OCI-LY7 (cell line): ENCODE results near the gene TEKT4. TPM values are rescaled to one million over a fixed set of nuclear protein-coding genes. Genes with fewer than 3 reads are reported as not detected.

Experiments
- BruUV-seq: library from RNA; stranded (reverse); fragments of 400-500 nt; replicated peaks from 2 replicates; lab custom pipeline; 2021; lab: Mats Ljungman, UMichigan
- CTCF ChIA-PET: fragments of 300-600 bp; sonication (Branson Sonifier 250); formaldehyde crosslinking; loops from one replicate; lab custom pipeline; 2022; ENCODE audit warnings: antibody characterized with exemption; ENCODE audit not compliant: unreplicated experiment; lab: Charles Lee
- POLR2A ChIA-PET: fragments of 300-600 bp; sonication (Branson Sonifier 250); formaldehyde crosslinking; loops from one replicate; lab custom pipeline; 2022; ENCODE audit warnings: antibody characterized with exemption; lab: Charles Lee
- DNase-seq: peaks from one replicate; pipeline ENCODE4 v3.0.0-alpha.2; 2015; ENCODE audit warnings: low spot score
- H2AFZ ChIP-seq: fragments of 200-600 bp; sonication (generic), shearing (Covaris generic); 2 replicates; pipeline ENCODE4 v1.6.1; 2014; ENCODE audit warnings: mild to moderate bottlenecking, antibody characterized with exemption, low read length, moderate library complexity
- H3K27ac ChIP-seq: fragments of 200-600 bp; sonication (generic); 2 replicates; pipeline ENCODE4 v1.5.1; 2014; ENCODE audit warnings: mixed run types, low read depth, mild to moderate bottlenecking, moderate library complexity, low read length, inconsistent platforms; ENCODE audit not compliant: poor library complexity, severe bottlenecking
- H3K36me3 ChIP-seq: fragments of 200-600 bp; sonication (generic); 2 replicates; pipeline ENCODE4 v1.6.1; 2014; ENCODE audit warnings: mild to moderate bottlenecking, antibody characterized with exemption, low read length, moderate library complexity, mixed read lengths; ENCODE audit not compliant: insufficient read depth
- H3K4me1 ChIP-seq: fragments of 200-600 bp; sonication (generic); 2 replicates; pipeline ENCODE4 v1.5.1; 2014; ENCODE audit warnings: mild to moderate bottlenecking, low read length; ENCODE audit not compliant: insufficient read depth, poor library complexity, severe bottlenecking
- H3K4me2 ChIP-seq: fragments of 200-600 bp; sonication (generic); 2 replicates; pipeline ENCODE4 v1.6.1; 2014; ENCODE audit warnings: mild to moderate bottlenecking, low read length
- H3K4me3 ChIP-seq: fragments of 200-600 bp; sonication (generic); 2 replicates; pipeline ENCODE4 v1.5.1; 2014; ENCODE audit warnings: mild to moderate bottlenecking, low read depth, low read length; ENCODE audit not compliant: poor library complexity, severe bottlenecking
- H3K79me2 ChIP-seq: fragments of 200-600 bp; sonication (generic); 2 replicates; pipeline ENCODE4 v1.6.1; 2016; ENCODE audit warnings: low read depth, mild to moderate bottlenecking, low read length, moderate library complexity, mixed read lengths; ENCODE audit not compliant: insufficient read depth
- H3K9me2 ChIP-seq: fragments of 200-600 bp; sonication (generic); 2 replicates; pipeline ENCODE4 v1.6.1; 2016; ENCODE audit warnings: mild to moderate bottlenecking, low read length, mixed read lengths; ENCODE audit not compliant: insufficient read depth
- H3K9me3 ChIP-seq: fragments of 200-600 bp; sonication (generic); 2 replicates; pipeline ENCODE4 v1.6.1; 2014; ENCODE audit warnings: mild to moderate bottlenecking, mixed run types, low read length, mixed read lengths
- H4K20me1 ChIP-seq: fragments of 200-600 bp; sonication (generic); 2 replicates; pipeline ENCODE4 v1.6.1; 2014; ENCODE audit warnings: mild to moderate bottlenecking, antibody characterized with exemption, low read length, moderate library complexity, mixed read lengths; ENCODE audit not compliant: insufficient read depth
- CTCF ChIP-seq: fragments of 200-600 bp; sonication (generic); conservative IDR thresholded peaks from 2 replicates; pipeline ENCODE4 v1.5.1; 2014; ENCODE audit warnings: mild to moderate bottlenecking, antibody characterized with exemption, low read length, moderate library complexity, mixed read lengths
- EZH2phosphoT487 ChIP-seq: fragments of 200-600 bp; sonication (generic); IDR thresholded peaks from 2 replicates; pipeline ENCODE4 v1.6.1; 2018; ENCODE audit warnings: low read depth, borderline replicate concordance, mild to moderate bottlenecking, mixed run types, antibody characterized with exemption, low read length, moderate library complexity, mixed read lengths
- intact Hi-C: fragments of 100-400 bp; cut with micrococcal nuclease; formaldehyde crosslinking; loops from one replicate; pipeline ENCODE4 v1.10.0; 2022; ENCODE audit not compliant: unreplicated experiment
- total RNA-seq, 2 experiments: library from RNA; depleted of rRNA in 1 of 2; stranded (reverse); fragments of >200 nt in 1 of 2; shearing (Covaris generic) in 1 of 2; gene quantifications; 2 replicates each; pipeline ENCODE4 v1.2.3, GENCODE V29; 2014 to 2022

TEKT4 gene
- total RNA-seq, 2 experiments from 2014 or later, result not detected

GRCh38 chr2:94873362-94874276 is 2.4 kb downstream of the TEKT4 start:
- H3K27ac ChIP-seq, result no peak overlapping the region
- no peaks in the 10 kb centered on the region for H3K79me2 ChIP-seq
- POLR2A ChIA-PET, result no interaction called here
- H3K4me3 ChIP-seq, result no peak overlapping the region
- CTCF ChIA-PET, result interaction anchor here (0.6 kb wide), 1 partner anchor 80 kb away, joined by 3 read pairs; no protein-coding TSS in a partner anchor
- no peak overlapping the region for H2AFZ ChIP-seq
- H3K36me3 ChIP-seq, result no peaks in the 10 kb centered on the region
- no peaks in the 10 kb centered on the region for H3K4me1 ChIP-seq
- no TSS peak for BruUV-seq
- no peak overlapping the region for H3K4me2 ChIP-seq
- DNase-seq, result no peak
- H4K20me1 ChIP-seq, result no peaks in the 10 kb centered on the region
- intact Hi-C loops, result loop anchor here (2.0 kb wide), 1 partner anchor 83 kb away; no protein-coding TSS in a partner anchor
- TF ChIP-seq EZH2phosphoT487 (no peak), CTCF (no peak)
- no peaks in the 10 kb centered on the region for H3K9me2 ChIP-seq
- H3K9me3 ChIP-seq, result no peaks in the 10 kb centered on the region

- no peaks in the 10 kb centered on the region for H3K9me2 ChIP-seq
- no peak overlapping the region for H3K27ac ChIP-seq
- ChIA-PET CTCF (no interaction called here), POLR2A (no interaction called here)
- H2AFZ ChIP-seq, result no peak overlapping the region
- no peaks in the 10 kb centered on the region for H4K20me1 ChIP-seq
- BruUV-seq, result no TSS peak
- H3K4me1 ChIP-seq, result no peaks in the 10 kb centered on the region
- intact Hi-C loops, result loop anchor here (2.0 kb wide), 1 partner anchor 82 kb away; no protein-coding TSS in a partner anchor
- TF ChIP-seq EZH2phosphoT487 (no peak), CTCF (peak; percentile 94)
- peak; percentile 54 for DNase-seq
- no peak overlapping the region for H3K4me3 ChIP-seq
- H3K4me2 ChIP-seq, result no peak overlapping the region
- H3K36me3 ChIP-seq, result no peaks in the 10 kb centered on the region
- no peaks in the 10 kb centered on the region for H3K79me2 ChIP-seq
- H3K9me3 ChIP-seq, result no peaks in the 10 kb centered on the region
These were observed 3.2 kb downstream of the TEKT4 start for GRCh38 chr2:94874277-94874997.
